ENCODE data around the gene UCN.

DNA sequence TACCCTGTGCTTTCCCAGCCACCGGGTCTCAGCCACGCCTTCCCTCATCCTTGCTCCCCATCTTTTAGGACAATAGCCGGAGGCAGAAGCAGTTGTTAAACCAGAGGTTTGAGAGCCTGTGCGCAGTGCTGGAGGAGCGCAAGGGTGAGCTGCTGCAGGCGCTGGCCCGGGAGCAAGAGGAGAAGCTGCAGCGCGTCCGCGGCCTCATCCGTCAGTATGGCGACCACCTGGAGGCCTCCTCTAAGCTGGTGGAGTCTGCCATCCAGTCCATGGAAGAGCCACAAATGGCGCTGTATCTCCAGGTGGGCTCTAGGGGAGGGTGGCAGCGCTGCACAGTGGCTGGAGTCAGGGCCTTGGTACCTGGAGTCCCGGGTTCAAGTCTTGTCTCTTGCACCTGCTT is 2.7 kb downstream of the UCN start:
- TF ChIP-seq, protein P1, sequence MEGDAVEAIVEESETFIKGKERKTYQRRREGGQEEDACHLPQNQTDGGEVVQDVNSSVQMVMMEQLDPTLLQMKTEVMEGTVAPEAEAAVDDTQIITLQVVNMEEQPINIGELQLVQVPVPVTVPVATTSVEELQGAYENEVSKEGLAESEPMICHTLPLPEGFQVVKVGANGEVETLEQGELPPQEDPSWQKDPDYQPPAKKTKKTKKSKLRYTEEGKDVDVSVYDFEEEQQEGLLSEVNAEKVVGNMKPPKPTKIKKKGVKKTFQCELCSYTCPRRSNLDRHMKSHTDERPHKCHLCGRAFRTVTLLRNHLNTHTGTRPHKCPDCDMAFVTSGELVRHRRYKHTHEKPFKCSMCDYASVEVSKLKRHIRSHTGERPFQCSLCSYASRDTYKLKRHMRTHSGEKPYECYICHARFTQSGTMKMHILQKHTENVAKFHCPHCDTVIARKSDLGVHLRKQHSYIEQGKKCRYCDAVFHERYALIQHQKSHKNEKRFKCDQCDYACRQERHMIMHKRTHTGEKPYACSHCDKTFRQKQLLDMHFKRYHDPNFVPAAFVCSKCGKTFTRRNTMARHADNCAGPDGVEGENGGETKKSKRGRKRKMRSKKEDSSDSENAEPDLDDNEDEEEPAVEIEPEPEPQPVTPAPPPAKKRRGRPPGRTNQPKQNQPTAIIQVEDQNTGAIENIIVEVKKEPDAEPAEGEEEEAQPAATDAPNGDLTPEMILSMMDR (IDR thresholded peaks at IDR 0.05): no peak
- no peak for TF ChIP-seq EZH2 (IDR thresholded peaks at IDR 0.05; ENCODE audit: borderline replicate concordance, insufficient read depth, low read depth, low read length, poor library complexity, severe bottlenecking)
